Lower leg skin (tissue), 3 donors: ENCODE results near the gene POLN.

ENCODE experiments used
- CTCF ChIP-seq, 3 donors: fragments of 450-650 bp; IDR thresholded peaks; one replicate each; pipeline ENCODE4 v1.5.1; 2016; ENCODE audit warnings: antibody characterized with exemption in 3 of 3, mild to moderate bottlenecking in 3 of 3, moderate library complexity in 2 of 3
- POLR2A ChIP-seq, 2 donors: fragments of 450-650 bp; IDR thresholded peaks; one replicate each; pipeline ENCODE4 v1.6.1; 2016 to 2017; ENCODE audit warnings: antibody characterized with exemption in 2 of 2, mild to moderate bottlenecking in 1 of 2, moderate library complexity in 1 of 2

GRCh38 chr4:2179717-2180116 is 62.2 kb downstream of the POLN start:
- TF ChIP-seq CTCF (IDR thresholded peaks at IDR 0.05) (no peak), POLR2A (IDR thresholded peaks at IDR 0.05) (no peak)
